HG02759 (cell line): Measurements from ENCODE around the gene HOXC5.

Source experiments
- ATAC-seq: cut with Tn5 transposase; IDR thresholded peaks from one replicate; pipeline ENCODE4 v1.9.1; 2021; ENCODE audit warnings: mild to moderate bottlenecking, moderate library complexity; ENCODE audit not compliant: unreplicated experiment

HOXC5 gene

DNA sequence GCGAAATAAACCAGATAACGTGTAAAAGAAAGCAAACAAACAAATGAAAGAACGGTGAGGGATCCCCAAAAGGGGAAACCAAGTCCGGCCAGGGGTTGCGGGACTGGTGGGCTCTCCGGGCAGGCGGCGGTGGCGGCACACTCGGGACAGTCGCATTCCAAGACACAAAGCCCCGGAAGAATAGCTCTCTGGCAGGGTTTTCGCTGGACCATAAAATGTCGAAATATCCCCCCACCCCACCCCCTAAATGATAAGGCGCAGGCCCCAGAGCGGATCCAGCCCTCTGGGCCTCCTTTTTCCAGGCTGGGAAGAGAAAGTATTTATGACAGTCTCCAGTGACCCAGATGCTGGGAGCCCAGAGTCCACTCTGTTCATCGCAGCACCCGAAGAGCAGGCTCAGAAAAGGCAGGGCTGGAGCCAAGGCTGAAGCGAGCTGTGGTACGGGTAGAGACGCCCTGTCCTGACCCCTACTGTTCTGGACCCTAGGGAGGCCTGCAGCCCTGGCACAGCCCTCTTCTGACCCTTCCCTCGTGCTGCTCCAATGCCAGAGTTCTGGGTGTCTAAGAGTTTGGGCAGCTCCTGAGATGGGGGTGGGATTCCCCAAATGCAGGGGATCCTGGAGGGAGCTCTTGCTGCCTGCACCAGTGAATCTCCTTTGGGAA lies 26.2 kb upstream of the HOXC5 start:
- ATAC-seq, result no peak

DNA sequence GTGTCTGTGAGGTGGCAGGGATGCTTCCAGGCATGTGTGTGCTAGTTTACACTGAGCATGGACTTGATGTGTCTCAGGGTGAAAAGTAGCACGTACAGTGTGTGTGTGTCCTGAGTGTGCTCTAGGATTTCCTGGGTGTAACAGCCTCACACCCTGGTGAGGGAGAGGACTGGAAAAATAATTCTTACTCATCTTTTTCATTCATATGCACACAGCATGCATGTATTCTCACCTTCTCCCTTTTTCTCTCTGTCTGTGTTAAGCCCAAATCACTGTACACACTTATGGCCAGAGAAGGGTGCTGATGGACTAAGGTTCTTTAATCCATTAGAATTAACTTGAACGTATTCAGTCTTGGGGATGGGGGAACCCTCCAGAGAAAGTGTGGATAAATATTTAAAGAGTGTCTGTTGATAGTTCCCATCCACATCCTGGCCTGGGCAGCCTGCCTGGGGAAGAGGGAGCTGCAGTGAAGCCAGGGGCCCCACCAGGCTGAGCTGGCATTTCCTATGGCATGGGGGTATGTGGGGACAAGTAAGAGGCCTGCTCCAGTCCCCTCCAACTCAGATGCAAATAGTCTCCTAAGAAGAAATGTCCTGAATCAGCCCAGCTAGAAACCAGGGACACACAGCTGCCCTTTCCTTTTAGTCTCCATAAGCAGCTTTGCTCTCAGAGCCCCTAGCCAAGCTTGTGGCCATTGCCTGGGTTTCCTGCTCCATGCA lies 25.2 kb upstream of the HOXC5 start:
- ATAC-seq, result no peak

- no peak for ATAC-seq
These were observed 24.6 kb upstream of the HOXC5 start for GRCh38 chr12:54008260-54008552.

- ATAC-seq, result no peak
These were observed 23.4 kb upstream of the HOXC5 start for GRCh38 chr12:54009171-54010052.

DNA sequence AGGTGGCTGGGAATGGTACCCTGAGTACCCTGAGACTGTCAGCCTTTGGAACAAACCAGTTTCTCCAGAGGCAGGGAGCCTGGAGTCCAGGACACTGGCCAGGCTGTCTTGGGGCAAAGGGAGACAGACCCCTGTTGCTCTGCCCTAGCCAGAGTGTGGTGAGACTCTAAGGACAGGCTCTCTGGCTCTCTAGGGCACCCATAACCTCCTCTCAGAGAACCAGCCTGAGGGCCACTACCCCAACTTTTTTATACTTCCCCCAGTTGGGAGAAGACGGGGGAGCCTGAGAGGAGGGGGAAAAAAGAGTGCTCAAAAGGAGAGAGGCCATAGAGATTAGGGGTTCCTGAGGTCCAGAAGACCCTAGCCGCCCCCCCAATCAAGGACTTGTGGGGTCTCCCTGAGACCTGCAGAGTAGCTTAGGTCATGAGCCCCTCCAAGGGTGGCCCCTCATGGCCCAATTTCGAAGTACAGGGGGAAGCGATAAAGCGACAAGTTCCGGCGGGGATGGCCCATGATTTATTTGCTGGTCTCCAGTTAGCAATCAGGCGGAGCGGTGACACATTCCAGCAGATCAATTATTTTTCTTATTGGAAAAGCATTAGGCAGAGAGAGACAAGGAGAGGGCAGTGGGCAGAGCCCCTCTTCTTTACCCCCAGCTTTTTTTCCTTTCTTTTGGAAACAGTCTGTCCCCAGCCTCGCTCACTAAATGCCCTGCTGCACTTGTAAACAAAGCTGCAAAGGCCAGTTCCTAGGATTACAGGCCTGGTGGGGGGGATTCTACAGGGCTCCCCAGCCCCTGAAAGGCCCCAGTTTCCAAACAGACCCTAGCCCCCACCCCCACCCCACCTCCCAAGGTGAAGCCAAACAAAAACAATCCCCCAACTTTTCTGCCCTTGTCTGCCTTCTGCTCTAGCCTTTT lies 22.5 kb upstream of the HOXC5 start:
- ATAC-seq, result no peak

DNA sequence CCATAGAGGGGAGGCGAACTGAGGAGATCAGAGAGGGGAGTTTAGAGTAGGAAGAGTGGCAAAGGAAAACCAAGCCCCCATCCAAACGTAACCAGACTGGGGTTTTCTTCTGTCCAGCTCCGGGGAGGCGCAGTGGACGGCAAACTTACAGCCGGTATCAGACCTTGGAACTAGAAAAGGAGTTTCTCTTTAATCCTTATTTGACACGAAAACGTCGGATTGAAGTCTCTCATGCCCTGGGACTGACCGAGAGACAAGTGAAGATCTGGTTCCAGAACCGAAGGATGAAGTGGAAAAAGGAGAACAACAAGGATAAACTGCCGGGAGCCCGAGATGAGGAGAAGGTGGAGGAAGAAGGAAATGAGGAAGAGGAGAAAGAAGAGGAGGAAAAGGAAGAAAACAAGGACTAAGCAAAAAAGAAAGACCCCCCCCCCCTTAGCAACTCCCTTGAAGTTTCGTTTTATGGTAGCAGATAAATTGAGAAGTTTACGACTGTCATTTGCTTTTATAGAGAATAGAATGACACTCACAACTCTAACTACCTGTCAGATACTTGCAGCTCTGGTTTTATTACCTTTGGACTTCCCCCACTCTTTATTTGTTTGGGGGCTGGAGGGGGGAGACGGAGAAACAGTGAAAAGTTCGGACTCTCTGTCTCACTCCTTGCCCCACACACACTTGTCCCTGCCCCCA lies 21.7 kb upstream of the HOXC5 start:
- ATAC-seq, result no peak

GRCh38 chr12:54011665-54012532 lies 21.0 kb upstream of the HOXC5 start:
- ATAC-seq, result no peak

GRCh38 chr12:54012631-54013409 lies 20.0 kb upstream of the HOXC5 start:
- ATAC-seq, result no peak

GRCh38 chr12:54014377-54015017 lies 18.4 kb upstream of the HOXC5 start:
- no peak for ATAC-seq

DNA sequence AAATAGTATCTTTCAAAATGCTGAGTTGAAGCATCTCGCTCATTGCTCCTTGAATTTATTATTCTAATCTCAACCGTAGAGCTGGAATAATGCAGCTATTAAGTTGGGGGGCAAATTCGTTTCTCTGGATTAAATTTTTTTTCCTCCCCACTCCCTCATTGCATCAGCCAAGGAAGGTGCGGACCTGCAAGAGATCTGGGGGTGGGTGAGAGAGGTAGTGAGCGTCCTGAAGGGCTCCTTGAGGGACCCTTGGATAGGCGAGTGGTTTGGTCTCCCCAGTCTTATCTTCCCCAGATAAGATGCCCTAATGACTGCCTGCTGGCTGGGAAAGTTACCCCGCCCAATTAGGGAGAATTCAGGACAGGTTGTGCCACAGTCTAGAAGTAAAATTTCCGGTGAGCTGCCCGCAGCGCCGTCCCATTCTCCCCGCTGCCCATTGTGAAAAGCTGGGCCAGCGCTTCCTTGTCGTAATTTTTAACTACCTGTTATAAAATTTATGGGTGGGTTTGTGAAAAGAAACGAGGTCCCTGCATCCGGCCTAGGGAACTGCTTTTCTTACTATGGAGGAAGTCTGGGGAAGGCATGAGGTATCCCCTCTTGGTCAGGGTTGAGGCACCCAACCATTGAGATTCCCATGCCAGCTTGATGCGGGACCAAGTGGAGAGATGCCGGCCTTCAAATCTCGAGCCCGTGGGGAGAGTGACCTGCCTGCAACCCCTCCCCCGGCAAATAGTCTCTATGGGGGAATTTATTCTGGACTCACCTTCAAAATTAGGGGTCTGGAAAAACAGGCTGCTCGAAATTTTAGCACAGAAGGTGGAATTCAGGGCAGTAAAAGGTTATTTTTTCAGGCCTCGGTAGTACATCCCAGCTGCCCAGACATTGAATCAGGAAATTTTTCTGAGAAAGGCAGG lies 17.6 kb upstream of the HOXC5 start:
- ATAC-seq, result no peak

DNA sequence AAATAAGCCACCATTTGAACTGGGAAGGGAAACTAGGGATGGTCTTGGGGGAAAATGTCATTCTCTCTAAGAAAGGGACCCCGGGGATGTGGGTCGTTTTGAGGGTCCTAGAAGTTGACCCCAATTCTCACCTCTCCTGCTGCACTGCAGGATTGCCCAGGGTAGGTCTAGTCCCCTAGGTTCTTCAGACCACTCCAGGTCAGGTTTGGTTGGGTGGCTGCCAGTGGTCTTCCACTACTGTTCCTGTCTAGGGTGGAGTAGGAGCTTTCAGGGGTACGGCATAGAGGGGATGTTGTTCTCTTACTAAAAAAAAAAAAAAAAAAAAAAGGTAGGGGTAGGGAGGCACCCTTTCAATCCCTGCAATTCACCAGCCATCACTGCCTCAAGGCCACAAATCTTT lies 16.8 kb upstream of the HOXC5 start:
- no peak for ATAC-seq

DNA sequence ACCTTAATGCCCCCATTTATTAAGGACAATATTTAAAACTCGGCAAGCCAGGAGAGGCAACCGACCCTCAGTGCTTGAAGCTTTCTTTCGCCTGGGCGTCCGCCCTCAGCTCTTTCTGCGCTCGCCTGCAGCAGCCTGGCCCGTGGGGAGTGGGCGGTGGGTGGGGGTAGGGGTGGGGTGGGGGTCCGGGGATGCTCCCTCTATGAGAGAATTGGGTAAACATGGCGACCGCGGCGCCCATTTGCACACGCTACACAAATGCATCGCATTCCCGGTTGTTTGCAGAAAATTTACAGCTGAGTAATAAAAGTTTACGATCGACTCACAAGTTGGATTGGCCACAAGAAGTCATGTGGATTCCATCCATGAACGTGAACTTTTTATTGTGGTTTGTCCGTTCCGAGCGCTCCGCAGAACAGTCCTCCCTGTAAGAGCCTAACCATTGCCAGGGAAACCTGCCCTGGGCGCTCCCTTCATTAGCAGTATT lies 16.3 kb upstream of the HOXC5 start:
- no peak for ATAC-seq

- peak; percentile 46 for ATAC-seq
These were observed 15.6 kb upstream of the HOXC5 start for GRCh38 chr12:54017027-54017788.

DNA sequence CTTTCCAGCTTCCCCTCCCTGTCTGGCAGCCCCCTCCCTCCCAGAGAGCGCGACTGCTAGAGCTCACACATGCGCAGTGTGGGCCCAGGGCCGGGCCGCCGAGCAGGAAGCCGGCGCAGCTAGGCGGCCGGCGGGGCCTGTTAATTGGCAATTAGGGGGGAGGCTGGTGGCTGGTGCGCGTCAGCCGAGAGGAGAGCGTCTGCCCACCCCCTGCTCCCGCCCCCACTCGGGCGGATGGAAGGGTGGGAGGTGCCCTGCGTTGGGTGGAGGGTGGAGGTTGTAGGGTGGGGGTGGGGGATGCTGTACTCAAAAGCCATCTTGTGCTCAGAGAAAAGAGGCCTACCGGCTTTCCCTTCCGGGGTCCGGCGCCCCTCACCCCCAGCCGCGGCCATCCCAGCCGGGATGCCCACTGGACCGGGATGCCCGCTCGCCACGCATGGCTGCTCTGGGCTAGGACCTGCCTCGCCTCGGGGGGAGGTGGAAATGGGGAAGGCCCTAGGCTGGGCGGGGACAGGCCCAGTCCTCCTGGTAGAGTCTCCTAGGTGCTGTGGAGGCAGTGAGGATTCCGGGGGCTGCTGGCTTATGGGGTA lies 14.9 kb upstream of the HOXC5 start:
- ATAC-seq, result peak; percentile 86

- no peak for ATAC-seq
These were observed 14.3 kb upstream of the HOXC5 start for GRCh38 chr12:54018468-54018984.
